ENCODE measurements around the gene SPATA7.
"Not testable (repeated sequence)": the region's sequence is repeated elsewhere in the genome, so short reads cannot be mapped to it uniquely, and the experiment has no call there.

SPATA7 gene, protein sequence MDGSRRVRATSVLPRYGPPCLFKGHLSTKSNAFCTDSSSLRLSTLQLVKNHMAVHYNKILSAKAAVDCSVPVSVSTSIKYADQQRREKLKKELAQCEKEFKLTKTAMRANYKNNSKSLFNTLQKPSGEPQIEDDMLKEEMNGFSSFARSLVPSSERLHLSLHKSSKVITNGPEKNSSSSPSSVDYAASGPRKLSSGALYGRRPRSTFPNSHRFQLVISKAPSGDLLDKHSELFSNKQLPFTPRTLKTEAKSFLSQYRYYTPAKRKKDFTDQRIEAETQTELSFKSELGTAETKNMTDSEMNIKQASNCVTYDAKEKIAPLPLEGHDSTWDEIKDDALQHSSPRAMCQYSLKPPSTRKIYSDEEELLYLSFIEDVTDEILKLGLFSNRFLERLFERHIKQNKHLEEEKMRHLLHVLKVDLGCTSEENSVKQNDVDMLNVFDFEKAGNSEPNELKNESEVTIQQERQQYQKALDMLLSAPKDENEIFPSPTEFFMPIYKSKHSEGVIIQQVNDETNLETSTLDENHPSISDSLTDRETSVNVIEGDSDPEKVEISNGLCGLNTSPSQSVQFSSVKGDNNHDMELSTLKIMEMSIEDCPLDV

GRCh38 chr14:88385212-88386101 lies at the start of gene SPATA7:
Gene SPATA7, plus strand, starts transcription at chr14:88385657. Its CDS starts 162 bp downstream, at chr14:88385819.
- peak; percentile 90 for DNase-seq (ENCODE audit: low spot score)

GRCh38 chr14:88340357-88340756 lies 45.1 kb upstream of the SPATA7 start:
- no peak for DNase-seq (ENCODE audit: low spot score)

- DNase-seq (ENCODE audit: low spot score), result no peak
These were observed 42.5 kb upstream of the SPATA7 start for GRCh38 chr14:88342980-88343379.

- peak; percentile 77 for DNase-seq (ENCODE audit: low spot score)
These were observed 39.3 kb upstream of the SPATA7 start for GRCh38 chr14:88346048-88346639.

DNA sequence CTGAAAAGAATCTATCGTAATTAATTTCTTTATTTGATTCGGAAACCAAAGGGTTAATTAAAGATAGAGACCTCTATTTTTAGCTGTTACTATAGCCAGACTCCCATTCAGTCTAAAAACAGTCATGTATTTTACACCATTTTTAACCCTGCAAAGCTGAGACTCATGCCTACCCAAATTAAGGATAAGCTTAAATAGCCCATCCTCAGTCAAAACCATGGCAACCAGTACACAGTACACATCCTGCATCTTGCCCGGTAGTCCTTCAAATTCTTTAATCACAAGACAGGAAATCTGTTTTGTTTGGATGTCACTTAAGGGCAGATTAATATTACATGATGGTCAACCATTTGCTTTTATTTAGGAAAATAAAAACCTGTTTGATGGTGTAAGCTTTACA lies 36.9 kb upstream of the SPATA7 start:
- no peak for DNase-seq (ENCODE audit: low spot score)

DNA sequence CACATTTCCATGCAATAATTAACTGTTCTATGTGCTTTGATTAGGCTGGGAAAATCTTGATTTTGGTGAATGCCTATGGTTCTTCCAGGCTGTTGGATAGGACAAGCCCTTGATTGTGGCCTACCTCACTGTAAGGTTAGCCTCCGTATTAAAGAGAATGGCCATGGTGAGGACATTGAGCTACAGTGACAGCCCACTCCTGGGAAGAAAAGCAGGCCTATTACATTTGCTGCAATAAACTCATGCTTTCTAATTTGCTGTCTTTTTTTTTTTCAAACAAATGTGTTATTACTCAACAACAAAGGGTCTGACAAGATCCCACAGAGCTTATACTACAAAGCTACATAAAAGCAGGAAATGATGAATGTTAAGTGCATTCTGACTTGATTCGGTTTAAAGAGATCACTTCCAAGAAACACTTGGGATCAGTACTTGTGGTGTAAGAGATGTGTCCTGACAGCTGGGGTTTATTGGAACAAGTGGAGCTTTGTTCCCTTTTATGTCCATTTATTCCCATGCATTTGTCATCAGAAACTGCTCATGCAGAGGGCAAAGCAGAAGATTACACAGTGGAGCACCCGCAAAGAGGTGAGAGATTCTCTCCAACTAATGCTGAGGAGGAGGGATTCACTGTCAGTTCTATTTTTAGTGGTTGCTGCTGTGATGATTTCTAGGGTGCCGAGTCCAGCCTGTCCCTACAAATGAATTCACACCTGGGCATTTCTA lies 33.3 kb upstream of the SPATA7 start:
- DNase-seq (ENCODE audit: low spot score), result no peak

- DNase-seq (ENCODE audit: low spot score), result no peak
These were observed 32.8 kb upstream of the SPATA7 start for GRCh38 chr14:88352698-88353097.

- DNase-seq (ENCODE audit: low spot score), result no peak
These were observed 31.1 kb upstream of the SPATA7 start for GRCh38 chr14:88354358-88354757.

DNA sequence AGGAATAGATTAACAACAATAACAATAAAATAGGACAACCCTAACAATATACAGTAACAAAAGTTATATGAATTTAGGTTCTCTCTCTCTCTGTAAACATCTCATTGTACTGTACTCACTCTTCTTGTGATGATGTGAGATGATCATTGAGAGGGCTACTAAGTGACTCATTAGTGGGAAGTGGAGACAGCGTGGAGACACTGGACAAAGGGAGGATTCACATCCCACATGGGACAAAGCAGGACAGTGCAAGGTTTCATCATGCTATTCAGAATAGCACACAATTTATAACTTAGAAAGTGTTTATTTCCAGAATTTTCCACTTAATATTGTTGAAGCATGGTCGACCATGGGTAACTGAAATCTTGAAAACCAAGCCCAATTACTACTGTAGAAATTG lies 26.0 kb upstream of the SPATA7 start:
- no peak for DNase-seq (ENCODE audit: low spot score)

- no peak for DNase-seq (ENCODE audit: low spot score)
These were observed 21.8 kb upstream of the SPATA7 start for GRCh38 chr14:88363644-88364043.

- no peak for DNase-seq (ENCODE audit: low spot score)
These were observed 20.6 kb upstream of the SPATA7 start for GRCh38 chr14:88364710-88365413.

GRCh38 chr14:88369496-88369895 lies 16.0 kb upstream of the SPATA7 start:
- no peak for DNase-seq (ENCODE audit: low spot score)

GRCh38 chr14:88379706-88380343 lies 5.6 kb upstream of the SPATA7 start:
- no peak for DNase-seq (ENCODE audit: low spot score)

GRCh38 chr14:88380405-88380804 lies 5.1 kb upstream of the SPATA7 start:
- peak; percentile 7 for DNase-seq (ENCODE audit: low spot score)

DNA sequence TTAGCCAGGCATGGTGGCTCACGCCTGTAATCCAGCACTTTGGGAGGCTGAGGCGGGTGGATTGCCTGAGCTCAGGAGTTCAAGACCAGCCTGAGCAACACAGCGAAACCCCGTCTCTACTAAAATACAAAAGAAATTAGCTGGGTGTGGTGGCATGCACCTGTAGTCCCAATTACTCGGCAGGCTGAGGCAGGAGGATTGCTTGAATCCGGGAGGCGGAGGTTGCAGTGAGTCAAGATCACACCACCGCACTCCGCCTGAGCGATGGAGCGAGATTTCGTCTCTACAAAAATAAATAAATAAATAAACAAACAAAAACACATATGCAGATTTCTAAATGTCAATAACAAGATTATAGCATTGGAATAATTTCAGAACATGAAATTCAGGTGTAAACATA lies 3.8 kb upstream of the SPATA7 start:
- not testable (repeated sequence) for DNase-seq (ENCODE audit: low spot score)

- DNase-seq (ENCODE audit: low spot score), result no peak
These were observed 739 bp upstream of the SPATA7 start for GRCh38 chr14:88384718-88385117.

- DNase-seq (ENCODE audit: low spot score), result no peak
These were observed 868 bp downstream of the SPATA7 start for GRCh38 chr14:88386256-88386794.

GRCh38 chr14:88388741-88389282 lies 3.4 kb downstream of the SPATA7 start:
- DNase-seq (ENCODE audit: low spot score), result no peak

GRCh38 chr14:88392609-88393008 lies 7.2 kb downstream of the SPATA7 start:
- DNase-seq (ENCODE audit: low spot score), result no peak

GRCh38 chr14:88411039-88411438 lies 25.6 kb downstream of the SPATA7 start:
- peak; percentile 3 for DNase-seq (ENCODE audit: low spot score)

Measured in LoVo (cell line).